Adrenal gland (tissue), 12 donors: Measurements from ENCODE around the gene ANK2. TPM values are rescaled to one million over a fixed set of nuclear protein-coding genes. Genes with fewer than 3 reads are reported as not detected.

Experiments
- DNase-seq, 7 donors: peaks; one replicate each; pipeline ENCODE4 v3.0.0-alpha.2; 2019 to 2020
- H3K27ac ChIP-seq, 5 donors: fragments of 200-600 bp; sonication (generic) in 4 of 5; 1 replicate in 3 of 5; 2 replicates in 2 of 5; pipeline versions ENCODE4 v1.5.1 to v1.8.0; 2016 to 2020; ENCODE audit warnings: mild to moderate bottlenecking in 1 of 5
- H3K27me3 ChIP-seq: fragments of 200-600 bp; 2 replicates; pipeline ENCODE4 v1.8.0; 2021
- H3K36me3 ChIP-seq, 2 donors: fragments of 200-600 bp; replicated peaks in 1 of 2; 1 replicate in 1 of 2; 2 replicates in 1 of 2; pipeline versions ENCODE4 v1.5.1 to v1.8.0; 2018 to 2022
- H3K4me1 ChIP-seq, 2 donors: fragments of 200-600 bp; replicated peaks in 1 of 2; 1 replicate in 1 of 2; 2 replicates in 1 of 2; pipeline versions ENCODE4 v1.5.1 to v1.8.0; 2018 to 2021
- H3K4me3 ChIP-seq, 4 donors: fragments of 200-600 bp; sonication (generic) in 3 of 4; one replicate each; pipeline ENCODE4 v1.5.1; 2016 to 2018
- H3K9me3 ChIP-seq, 3 donors: fragments of 200-600 bp; sonication (generic) in 1 of 3; replicated peaks in 1 of 3; 1 replicate in 2 of 3; 2 replicates in 1 of 3; pipeline versions ENCODE4 v1.5.1 to v1.8.0; 2016 to 2021
- CTCF ChIP-seq, 6 experiments: fragments of 450-650 bp in 4 of 6; fragments of 200-600 bp in 2 of 6; sonication (generic) in 1 of 6; IDR thresholded peaks; 1 replicate in 5 of 6; 2 replicates in 1 of 6; pipeline versions ENCODE4 v1.5.1 to v1.8.0; 2016 to 2021; ENCODE audit warnings: antibody characterized with exemption in 6 of 6, mild to moderate bottlenecking in 2 of 6, moderate library complexity in 1 of 6
- POLR2A ChIP-seq, 2 donors: fragments of 450-650 bp; IDR thresholded peaks; one replicate each; pipeline ENCODE4 v1.6.1; 2017; ENCODE audit warnings: antibody characterized with exemption in 2 of 2, mild to moderate bottlenecking in 2 of 2, moderate library complexity in 1 of 2
- whole genome bisulfite sequencing, 4 donors: extraction: QIAGEN DNeasy Blood & Tissue Kit in 2 of 4; methylation state at CpG; one replicate each; pipeline versions ENCODE4 v1.1.5 to v1.1.7; 2013 to 2017; 5-methylcytosine and 5-hydroxymethylcytosine counted together
- intact Hi-C, 2 donors: fragments of 100-400 bp; cut with DNase I; formaldehyde crosslinking; loops; one replicate each; pipeline versions ENCODE4 v1.14.1 to v1.15.0; 2022 to 2023
- polyA plus RNA-seq, 3 donors: library from polyadenylated mRNA; stranded (reverse); fragments of 200-250 nt in 2 of 3; fragments of 350-450 nt in 1 of 3; fragmentation: Illumina TruSeq in 1 of 3; extraction: RNeasy Lipid Tissue Mini Kit (QIAGEN cat#74804) in 1 of 3; gene quantifications; one replicate each; pipeline ENCODE4 v1.2.3, GENCODE V29; 2013 to 2014
- total RNA-seq, 9 donors: library from RNA; depleted of rRNA in 4 of 9; stranded (reverse); fragments of >200 nt in 4 of 9; fragments of 120-200 nt in 1 of 9; fragmentation: NEBNext Ultra II Directional in 1 of 9; extraction: Animal tissue kit (Norgen Biotek cat#: 25700) in 1 of 9; gene quantifications; one replicate each; pipeline versions ENCODE4 v1.1.0 to v1.2.4, GENCODE V29; 2013 to 2023
- donor health status: healthy with polysubstance abuse.
- donor health status: Bipolar disorder and iron deficiency.
- donor health status: DM: yes; HTN: yes; CAD: no.
- donor health status: DM: no; HTN: no; CAD: no.
- donor health status: DM: no; HTN: no; CAD: no.
- donor health status: DM: yes; HTN: yes; CAD: no.

The ANK2 gene
- total and polyA plus RNA-seq, 12 donors = 6.5 to 229 (median 56.1) TPM

- TF ChIP-seq POLR2A (IDR thresholded peaks at IDR 0.05) (no peak), CTCF (IDR thresholded peaks at IDR 0.05) (no peak)
- Histone ChIP-seq H3K27me3 (no peaks in the 10 kb centered on the region), H3K27ac (no peak overlapping the region), H3K4me3 (no peak overlapping the region), H3K36me3 (no peaks in the 10 kb centered on the region), H3K4me1 (no peaks in the 10 kb centered on the region), H3K9me3 (no peaks in the 10 kb centered on the region)
- intact Hi-C loops = no loop called here
- 82 to 89% (median 84%) methylated on average over 5 of the region's 5 CpGs for WGBS, 4 donors
- no peak for DNase-seq
Observed at GRCh38 chr4:113170115-113170804, 120.8 kb downstream of the ANK2 start.

DNA sequence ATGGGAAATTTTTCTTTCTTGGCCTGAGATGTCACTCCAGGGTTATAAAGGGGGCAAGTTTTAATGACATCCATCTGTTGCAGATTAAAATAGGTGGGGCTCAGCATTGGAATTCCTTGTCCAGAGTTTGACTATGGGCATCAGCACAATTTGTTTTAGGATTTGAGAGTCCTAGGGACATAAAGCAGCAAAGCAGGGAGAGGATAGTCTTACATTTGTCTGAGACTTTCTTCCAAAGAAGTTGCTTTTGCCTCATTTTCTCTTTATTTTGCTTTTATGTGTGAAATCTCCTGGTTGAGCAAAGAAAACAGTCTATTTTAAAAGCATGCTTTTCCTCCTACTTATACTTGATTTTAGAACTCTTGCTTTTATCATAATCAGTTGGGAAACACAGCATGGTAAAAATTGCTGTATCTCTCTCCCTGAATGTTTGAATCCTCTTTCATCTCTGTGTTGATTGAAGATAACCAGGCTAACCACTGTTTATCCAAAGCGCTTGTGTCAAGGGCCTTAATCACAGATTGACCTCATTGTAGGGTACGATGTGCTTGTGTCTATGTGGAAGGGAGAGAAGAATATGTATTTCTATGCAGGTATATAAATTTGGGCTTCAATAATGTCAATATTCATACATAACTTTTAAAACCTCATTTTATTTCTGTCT, 121.5 kb downstream of the ANK2 start:
- no peaks in the 10 kb centered on the region for H3K4me1 ChIP-seq
- H3K9me3 ChIP-seq = no peaks in the 10 kb centered on the region
- no peak for DNase-seq
- TF ChIP-seq CTCF (IDR thresholded peaks at IDR 0.05) (no peak), POLR2A (IDR thresholded peaks at IDR 0.05) (no peak)
- intact Hi-C loops = no loop called here
- H3K27me3 ChIP-seq = no peaks in the 10 kb centered on the region
- 78 to 84% (median 78%) methylated on average over 2 of the region's 2 CpGs for WGBS, 4 donors
- no peak overlapping the region for H3K4me3 ChIP-seq
- no peaks in the 10 kb centered on the region for H3K36me3 ChIP-seq
- no peak overlapping the region for H3K27ac ChIP-seq

DNA sequence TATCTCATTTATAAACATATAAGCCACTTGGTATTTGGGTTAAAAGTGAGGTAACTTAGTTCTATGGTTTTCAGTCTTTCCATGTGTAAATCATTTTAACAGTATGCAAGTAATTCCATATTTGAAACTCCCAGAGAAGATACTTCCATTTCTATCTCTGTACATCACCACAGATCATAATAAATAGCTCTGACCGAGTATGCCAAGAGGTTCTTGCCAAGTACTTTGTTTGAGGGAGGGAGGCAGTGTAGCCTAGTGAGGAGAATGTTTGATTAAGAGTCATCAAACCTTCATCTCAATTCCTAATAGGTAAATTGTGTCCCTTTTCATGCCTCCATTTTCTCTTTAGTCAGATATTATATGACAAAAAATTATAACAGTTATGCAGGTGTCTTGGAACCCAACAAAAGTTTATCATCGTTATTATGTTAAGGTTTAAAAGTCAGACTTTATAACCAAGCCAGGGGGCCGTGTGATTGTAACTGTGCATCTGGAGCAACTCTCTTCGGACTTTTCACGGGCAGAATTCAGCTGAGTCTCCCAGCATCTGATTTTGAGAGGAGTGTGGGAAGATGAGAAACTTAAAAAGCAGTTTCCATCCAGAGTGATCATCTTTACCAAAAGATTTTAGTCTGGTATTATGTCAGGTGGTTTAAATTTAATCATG, 123.8 kb downstream of the ANK2 start:
- TF ChIP-seq CTCF (IDR thresholded peaks at IDR 0.05) (no peak), POLR2A (IDR thresholded peaks at IDR 0.05) (no peak)
- no peaks in the 10 kb centered on the region for H3K27me3 ChIP-seq
- H3K9me3 ChIP-seq = no peaks in the 10 kb centered on the region
- intact Hi-C loops = no loop called here
- DNase-seq = no peak
- no peak overlapping the region for H3K4me3 ChIP-seq
- H3K27ac ChIP-seq = no peak overlapping the region
- no peaks in the 10 kb centered on the region for H3K36me3 ChIP-seq
- 66 to 78% (median 75%) methylated on average over 5 of the region's 5 CpGs for WGBS, 4 donors
- no peaks in the 10 kb centered on the region for H3K4me1 ChIP-seq

DNA sequence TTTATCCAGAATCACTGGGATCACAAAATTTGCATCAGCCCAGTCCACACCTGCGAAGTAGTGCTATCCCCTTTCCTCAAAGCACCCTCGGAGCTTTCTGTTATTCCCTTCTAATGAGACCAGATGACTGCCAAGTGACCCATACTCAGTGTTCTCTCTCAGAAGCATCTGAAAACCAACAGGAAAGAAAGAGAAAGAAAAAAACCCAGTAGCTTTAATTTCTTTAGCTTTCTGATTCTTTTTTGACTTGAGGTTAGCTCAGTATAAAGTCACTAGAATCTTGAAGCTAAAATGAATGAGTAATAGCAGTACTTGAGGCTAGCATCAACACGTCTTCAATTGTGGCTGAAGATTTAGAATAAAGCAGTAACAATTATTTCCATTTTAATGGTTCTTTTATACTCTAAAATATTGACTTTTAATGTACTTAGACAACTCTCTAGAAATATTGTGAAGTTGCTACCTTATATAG, 124.4 kb downstream of the ANK2 start:
- no peaks in the 10 kb centered on the region for H3K9me3 ChIP-seq
- H3K4me3 ChIP-seq = no peak overlapping the region
- no peaks in the 10 kb centered on the region for H3K27me3 ChIP-seq
- peaks cover 0 to 3% of the 10 kb centered on the region in 2 donors for H3K4me1 ChIP-seq
- H3K27ac ChIP-seq = no peak overlapping the region
- no peaks in the 10 kb centered on the region for H3K36me3 ChIP-seq
- DNase-seq = no peak
- TF ChIP-seq POLR2A (IDR thresholded peaks at IDR 0.05) = no peak
- TF ChIP-seq CTCF (IDR thresholded peaks at IDR 0.05) = no peak
- intact Hi-C loops = no loop called here
- WGBS, 4 donors = 75 to 82% (median 79%) methylated on average over 3 of the region's 3 CpGs
